ENCODE data around the gene ST3GAL6. TPM values are rescaled to one million over a fixed set of nuclear protein-coding genes. Genes with fewer than 3 reads are reported as not detected.

Gene ST3GAL6, protein sequence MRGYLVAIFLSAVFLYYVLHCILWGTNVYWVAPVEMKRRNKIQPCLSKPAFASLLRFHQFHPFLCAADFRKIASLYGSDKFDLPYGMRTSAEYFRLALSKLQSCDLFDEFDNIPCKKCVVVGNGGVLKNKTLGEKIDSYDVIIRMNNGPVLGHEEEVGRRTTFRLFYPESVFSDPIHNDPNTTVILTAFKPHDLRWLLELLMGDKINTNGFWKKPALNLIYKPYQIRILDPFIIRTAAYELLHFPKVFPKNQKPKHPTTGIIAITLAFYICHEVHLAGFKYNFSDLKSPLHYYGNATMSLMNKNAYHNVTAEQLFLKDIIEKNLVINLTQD
- 6.9 and 14.0 TPM in 2 replicates for total RNA-seq

DNA sequence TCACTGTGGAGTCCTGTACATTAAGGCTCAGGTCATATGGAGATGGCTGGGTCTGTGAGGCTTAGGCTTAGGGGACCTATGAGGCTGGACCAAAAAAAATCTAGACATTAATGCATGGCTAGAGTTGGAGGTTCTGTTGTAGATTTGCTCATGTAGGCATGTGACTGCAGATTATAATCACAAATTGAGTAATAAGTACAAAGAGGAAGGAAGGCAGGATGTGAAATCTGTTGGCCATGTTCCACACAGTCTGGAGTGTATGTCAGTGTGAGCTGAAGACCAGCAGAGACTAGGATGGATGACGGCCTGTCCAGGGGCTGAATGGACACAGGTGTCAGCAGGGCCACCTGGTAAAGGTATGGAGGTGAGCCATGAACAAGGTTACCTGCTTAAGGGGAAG lies at the start of gene ST3GAL6:
TSS of gene ST3GAL6 (plus strand) at position 265 of the 400 bp plus-strand sequence. CDS start 5,101 bp downstream, outside the sequence.

Small RNAs within 50 kb of the gene (small RNA-seq; reads per million reads assigned to genes)
- not detected for gene RNU6-26P (ENCODE audit: low replicate concordance)

Other genes starting within 250 kb of the ST3GAL6 start
- 142 and 235 TPM in 2 replicates for gene CLDND1, start 240.4 kb upstream of the ST3GAL6 start, total RNA-seq
- gene GPR15, start 231.4 kb upstream of the ST3GAL6 start, total RNA-seq: not detected in 2 replicates
- gene CPOX, start 169.7 kb upstream of the ST3GAL6 start, total RNA-seq: 18.2 and 50.8 TPM in 2 replicates
- gene DCBLD2, start 138.4 kb downstream of the ST3GAL6 start, total RNA-seq: 132 and 703 TPM in 2 replicates

All from placental pericyte (primary cell).